SK-N-SH (cell line): Measurements from ENCODE around the gene LIMS2. TPM values are rescaled to one million over a fixed set of nuclear protein-coding genes. Genes with fewer than 3 reads are reported as not detected.
A peak's percentile ranks its signal among the peaks of the same experiment; 100 is the strongest.

Source experiments
- CTCF ChIA-PET: fragments of 300-600, 350-600 bp; formaldehyde crosslinking; extraction: SDS; loops from one replicate; lab custom pipeline; 2021; lab: Yijun Ruan, JAX
- POLR2A ChIA-PET: fragments of 350-600 bp; sonication (Branson Sonifier 250); formaldehyde crosslinking; extraction: SDS; loops from one replicate; lab custom pipeline; 2020; ENCODE audit warnings: antibody characterized with exemption, inconsistent platforms; lab: Yijun Ruan, JAX
- DNase-seq: peaks from one replicate; pipeline ENCODE4 v3.0.0; 2012
- H2AFZ ChIP-seq: fragments of 200-600 bp; sonication (generic); 2 replicates; pipeline ENCODE4 v1.8.1; 2016; ENCODE audit warnings: antibody characterized with exemption, mild to moderate bottlenecking, low read depth
- H3F3A ChIP-seq: fragments of 200-600 bp; sonication (generic); replicated peaks from 2 replicates; pipeline ENCODE3; 2016; ENCODE audit warnings: antibody characterized with exemption, mild to moderate bottlenecking; ENCODE audit not compliant: insufficient read depth
- H3K27ac ChIP-seq, 2 experiments: fragments of 200-500 bp in 1 of 2; fragments of 200-600 bp in 1 of 2; sonication (Bioruptor generic) in 1 of 2; sonication (generic), shearing (Covaris generic) in 1 of 2; 2 replicates each; pipeline versions ENCODE4 v1.5.1 to v1.6.1; 2014 to 2016; ENCODE audit warnings: low read depth in 2 of 2, inconsistent platforms in 1 of 2, low read length in 1 of 2, mild to moderate bottlenecking in 1 of 2, mixed read lengths in 1 of 2
- H3K27me3 ChIP-seq: fragments of 200-600 bp; sonication (generic), shearing (Covaris generic); 2 replicates; pipeline ENCODE4 v1.6.1; 2016; ENCODE audit warnings: mixed run types; ENCODE audit not compliant: insufficient read depth
- H3K36me3 ChIP-seq, 2 experiments: fragments of 200-500 bp in 1 of 2; fragments of 200-600 bp in 1 of 2; sonication (Bioruptor generic) in 1 of 2; sonication (generic) in 1 of 2; replicated peaks in 1 of 2; 2 replicates each; pipeline versions ENCODE3 to v1.5.1; 2014 to 2016; ENCODE audit warnings: low read length in 1 of 2, mild to moderate bottlenecking in 1 of 2; ENCODE audit not compliant: insufficient read depth in 2 of 2, control insufficient read depth in 1 of 2
- H3K4me1 ChIP-seq, 2 experiments: fragments of 200-500 bp in 1 of 2; fragments of 200-600 bp in 1 of 2; sonication (Bioruptor generic) in 1 of 2; sonication (generic), shearing (Covaris generic) in 1 of 2; 2 replicates each; pipeline versions ENCODE4 v1.5.1 to v1.6.1; 2014 to 2016; ENCODE audit warnings: low read depth in 1 of 2, low read length in 1 of 2, mixed run types in 1 of 2; ENCODE audit not compliant: insufficient read depth in 2 of 2, control insufficient read depth in 1 of 2
- H3K4me2 ChIP-seq: fragments of 200-600 bp; sonication (generic), shearing (Covaris generic); 2 replicates; pipeline ENCODE4 v1.6.1; 2017; ENCODE audit warnings: mixed run types
- H3K4me3 ChIP-seq, 2 experiments: fragments of 200-500 bp in 1 of 2; fragments of 200-600 bp in 1 of 2; sonication (Bioruptor generic) in 1 of 2; sonication (generic), shearing (Covaris generic) in 1 of 2; 2 replicates each; pipeline versions ENCODE4 v1.5.1 to v1.8.1; 2014 to 2016; ENCODE audit warnings: low read depth in 2 of 2, inconsistent platforms in 1 of 2, low read length in 1 of 2, mild to moderate bottlenecking in 1 of 2, mixed read lengths in 1 of 2, moderate library complexity in 1 of 2
- H3K79me2 ChIP-seq: fragments of 200-600 bp; sonication (generic); 2 replicates; pipeline ENCODE4 v1.8.1; 2017; ENCODE audit warnings: mild to moderate bottlenecking; ENCODE audit not compliant: insufficient read depth
- H3K9ac ChIP-seq: fragments of 200-600 bp; sonication (generic); 2 replicates; pipeline ENCODE4 v1.6.1; 2017; ENCODE audit warnings: mixed run types
- H3K9me2 ChIP-seq: fragments of 200-600 bp; sonication (generic); 2 replicates; pipeline ENCODE4 v1.6.1; 2017; ENCODE audit warnings: mixed run types
- H3K9me3 ChIP-seq: fragments of 200-600 bp; sonication (generic); 2 replicates; pipeline ENCODE4 v1.6.1; 2017; ENCODE audit warnings: mixed run types, mild to moderate bottlenecking, moderate library complexity
- H4K20me1 ChIP-seq: fragments of 200-600 bp; sonication (generic); 2 replicates; pipeline ENCODE4 v1.6.1; 2017; ENCODE audit warnings: mild to moderate bottlenecking, mixed run types; ENCODE audit not compliant: insufficient read depth
- CHD2 ChIP-seq: fragments of 150-350 bp; IDR thresholded peaks from 2 replicates; pipeline ENCODE4 v1.6.1; 2018; ENCODE audit warnings: low read length; ENCODE audit not compliant: partially characterized antibody
- EZH2phosphoT487 ChIP-seq: fragments of 200-600 bp; sonication (generic); IDR thresholded peaks from 2 replicates; pipeline ENCODE4 v1.6.1; 2017; ENCODE audit warnings: low read depth, mixed run types, mild to moderate bottlenecking, antibody characterized with exemption, moderate library complexity, borderline replicate concordance
- FOSL2 ChIP-seq: IDR thresholded peaks from 2 replicates; pipeline ENCODE4 v1.4.0; 2012; ENCODE audit warnings: low read depth, mild to moderate bottlenecking, moderate library complexity, borderline replicate concordance
- IRF3 ChIP-seq: fragments of 150-350 bp; IDR thresholded peaks from 2 replicates; pipeline ENCODE4 v1.6.1; 2016; ENCODE audit warnings: mild to moderate bottlenecking, low read depth, low read length
- PBX3 ChIP-seq: IDR thresholded peaks from 2 replicates; pipeline ENCODE4; 2012
- RFX5 ChIP-seq: IDR thresholded peaks from 2 replicates; pipeline ENCODE4 v1.6.1; 2012; ENCODE audit warnings: mild to moderate bottlenecking, improper control_type of control experiment, low read length
- SMC3 ChIP-seq: IDR thresholded peaks from 2 replicates; pipeline ENCODE4 v1.6.1; 2012; ENCODE audit warnings: low read depth, low read length, improper control_type of control experiment
- TEAD4 ChIP-seq: IDR thresholded peaks from 2 replicates; pipeline ENCODE4 v1.4.0; 2012; ENCODE audit warnings: mild to moderate bottlenecking, borderline replicate concordance; ENCODE audit not compliant: insufficient read depth
- USF1 ChIP-seq: IDR thresholded peaks from 2 replicates; pipeline ENCODE4 v1.4.0; 2012; ENCODE audit warnings: low read depth, borderline replicate concordance
- WGBS: methylation state at CpG from one replicate; pipeline ENCODE4 v1.1.6; 2017; ENCODE audit warnings: low lambda C conversion rate; 5-methylcytosine and 5-hydroxymethylcytosine counted together
- polyA plus RNA-seq, 3 experiments: library from polyadenylated mRNA; depleted of rRNA; stranded (reverse); fragments of >200 nt; gene quantifications; 2 replicates each; pipeline ENCODE4 v1.2.3, GENCODE V29; 2012
- TF ChIP-seq, protein P1 (sequence below): IDR thresholded peaks from 2 replicates; pipeline ENCODE4 v1.4.0; 2012; ENCODE audit warnings: low read depth, borderline replicate concordance

LIMS2 gene
- polyA plus RNA-seq, 1 of the 3 experiments (the other 2 are of a cell fraction): 2.7 TPM

DNA sequence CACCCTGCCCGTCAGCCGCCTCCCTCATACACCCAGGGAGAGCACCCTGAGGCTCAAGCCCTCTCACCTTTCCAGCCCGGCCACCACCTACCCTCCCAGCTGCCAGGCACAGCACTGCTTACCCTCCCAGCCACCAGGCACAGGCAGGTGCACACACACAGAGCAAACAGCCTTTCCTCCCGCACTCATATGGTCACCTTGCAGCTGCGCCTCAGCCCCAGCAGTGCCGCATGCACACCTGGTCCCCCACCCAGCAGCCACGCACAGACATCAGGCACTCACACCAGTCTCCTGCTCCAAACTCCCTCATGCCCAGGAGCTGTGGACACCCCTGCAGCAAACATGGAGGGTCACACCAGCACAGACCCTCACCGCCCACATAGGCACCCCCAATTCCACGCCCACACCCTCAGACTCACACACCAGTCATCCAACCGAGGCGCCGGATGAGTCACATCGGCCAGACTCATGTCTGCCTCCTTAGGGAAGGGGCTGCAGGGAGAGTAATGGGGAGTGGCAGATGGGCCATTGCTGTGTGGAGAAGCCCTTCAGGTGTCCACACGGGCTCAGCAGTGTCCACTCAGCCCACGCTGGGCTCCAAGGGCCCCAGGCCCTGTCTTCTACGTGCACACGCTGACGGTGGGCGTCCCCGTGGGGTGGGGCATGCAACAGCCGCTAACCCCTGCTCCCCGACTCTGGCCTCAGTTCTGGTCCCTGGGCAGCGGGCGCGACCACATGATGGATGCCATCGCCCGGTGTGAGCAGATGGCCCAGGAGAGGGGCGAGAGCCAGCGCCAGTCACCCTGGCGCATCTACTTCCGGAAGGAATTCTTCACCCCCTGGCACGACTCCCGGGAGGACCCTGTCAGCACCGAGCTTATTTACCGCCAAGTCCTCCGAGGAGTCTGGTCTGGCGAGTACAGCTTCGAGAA is 51.7 kb downstream of the LIMS2 start:
- no peak overlapping the region for H3K9ac ChIP-seq
- no peak overlapping the region for H3K27ac ChIP-seq
- peak; percentile 17 for DNase-seq
- H3K4me3 ChIP-seq: no peak overlapping the region
- no peaks in the 10 kb centered on the region for H3K4me1 ChIP-seq
- no peak for TF ChIP-seq IRF3
- TF ChIP-seq FOSL2: peak; percentile 59; the same call in 1 of the 2 replicates
- TF ChIP-seq PBX3: 0 out of 2 replicates have a peak, but pooled peaks have one; percentile 11
- H3K79me2 ChIP-seq: no peaks in the 10 kb centered on the region
- H4K20me1 ChIP-seq: no peaks in the 10 kb centered on the region
- ChIA-PET POLR2A (no interaction called here), CTCF (interaction anchor here (2.7 kb wide), 1 partner anchor 32 kb away, joined by 12 read pairs; no protein-coding TSS in a partner anchor)
- H3K9me3 ChIP-seq: no peaks in the 10 kb centered on the region
- H2AFZ ChIP-seq: no peak overlapping the region
- no peaks in the 10 kb centered on the region for H3K36me3 ChIP-seq
- WGBS: 77% methylated on average over 17 of the region's 38 CpGs
- no peaks in the 10 kb centered on the region for H3F3A ChIP-seq
- H3K9me2 ChIP-seq: no peaks in the 10 kb centered on the region
- H3K4me2 ChIP-seq: no peak overlapping the region
- H3K27me3 ChIP-seq: no peaks in the 10 kb centered on the region

DNA sequence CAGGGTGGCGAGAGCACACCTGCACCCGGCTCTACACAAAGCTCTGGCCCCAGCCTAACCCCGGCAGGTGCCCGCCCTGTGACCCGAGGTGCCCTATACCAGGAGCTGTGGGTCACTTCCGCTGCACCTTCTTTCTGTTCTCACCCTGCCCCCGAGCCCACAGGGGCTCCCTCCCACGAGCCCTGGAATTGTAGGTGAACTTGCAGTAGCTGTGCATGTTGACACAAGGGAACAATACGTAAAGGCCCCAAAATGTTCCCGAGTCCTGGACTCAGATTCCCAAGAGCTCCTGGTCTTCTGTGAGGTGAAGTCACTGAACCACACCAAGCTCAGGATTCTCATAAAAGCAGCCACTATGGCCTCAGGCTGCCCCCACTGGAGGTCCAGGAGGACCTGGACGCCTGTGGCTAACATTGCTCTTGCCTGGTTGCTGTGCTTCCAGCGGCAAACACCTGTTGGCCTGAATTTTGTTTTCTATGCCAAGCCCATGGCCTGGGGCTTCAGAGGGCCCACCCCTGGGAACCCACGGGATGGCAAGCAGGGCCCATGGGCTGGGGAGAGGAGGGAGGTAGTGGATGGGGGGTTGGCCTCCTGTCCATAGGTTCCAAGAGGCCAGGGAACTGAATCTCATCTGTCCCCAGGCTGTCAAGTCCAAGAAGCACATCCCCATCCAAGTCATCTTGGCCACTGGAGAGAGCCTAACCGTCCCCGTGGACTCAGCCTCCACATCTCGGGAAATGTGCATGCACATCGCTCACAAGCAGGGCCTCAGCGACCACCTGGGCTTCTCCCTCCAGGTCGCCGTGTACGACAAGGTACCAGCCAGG is 52.6 kb downstream of the LIMS2 start:
- Histone ChIP-seq H3K27ac (no peak overlapping the region), H3F3A (no peaks in the 10 kb centered on the region), H3K4me3 (no peak overlapping the region), H4K20me1 (no peaks in the 10 kb centered on the region), H3K9ac (no peak overlapping the region), H3K9me2 (no peaks in the 10 kb centered on the region), H3K9me3 (no peaks in the 10 kb centered on the region), H3K79me2 (no peaks in the 10 kb centered on the region), H3K27me3 (no peaks in the 10 kb centered on the region), H2AFZ (no peak overlapping the region), H3K4me2 (no peak overlapping the region), H3K4me1 (no peaks in the 10 kb centered on the region), H3K36me3 (no peaks in the 10 kb centered on the region)
- ChIA-PET CTCF (interaction anchor here (0.7 to 1.1 kb wide), 2 partner anchors 27 to 32 kb away, joined by 3 to 4 read pairs; no protein-coding TSS in a partner anchor), POLR2A (no interaction called here)
- 88% methylated on average over 16 of the region's 21 CpGs for WGBS
- TF ChIP-seq, protein P1, sequence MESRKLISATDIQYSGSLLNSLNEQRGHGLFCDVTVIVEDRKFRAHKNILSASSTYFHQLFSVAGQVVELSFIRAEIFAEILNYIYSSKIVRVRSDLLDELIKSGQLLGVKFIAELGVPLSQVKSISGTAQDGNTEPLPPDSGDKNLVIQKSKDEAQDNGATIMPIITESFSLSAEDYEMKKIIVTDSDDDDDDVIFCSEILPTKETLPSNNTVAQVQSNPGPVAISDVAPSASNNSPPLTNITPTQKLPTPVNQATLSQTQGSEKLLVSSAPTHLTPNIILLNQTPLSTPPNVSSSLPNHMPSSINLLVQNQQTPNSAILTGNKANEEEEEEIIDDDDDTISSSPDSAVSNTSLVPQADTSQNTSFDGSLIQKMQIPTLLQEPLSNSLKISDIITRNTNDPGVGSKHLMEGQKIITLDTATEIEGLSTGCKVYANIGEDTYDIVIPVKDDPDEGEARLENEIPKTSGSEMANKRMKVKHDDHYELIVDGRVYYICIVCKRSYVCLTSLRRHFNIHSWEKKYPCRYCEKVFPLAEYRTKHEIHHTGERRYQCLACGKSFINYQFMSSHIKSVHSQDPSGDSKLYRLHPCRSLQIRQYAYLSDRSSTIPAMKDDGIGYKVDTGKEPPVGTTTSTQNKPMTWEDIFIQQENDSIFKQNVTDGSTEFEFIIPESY: no peak
- no peak for TF ChIP-seq RFX5
- TF ChIP-seq CHD2: no peak
- TF ChIP-seq EZH2phosphoT487: no peak
- no peak for TF ChIP-seq IRF3
- no peak for TF ChIP-seq USF1
- no peak for TF ChIP-seq TEAD4
- TF ChIP-seq SMC3: no peak
- DNase-seq: peak; percentile 27
